ENCODE data around the gene C1orf105. TPM values are rescaled to one million over a fixed set of nuclear protein-coding genes. Genes with fewer than 3 reads are reported as not detected.

The C1orf105 gene
- total RNA-seq, 6 donors from 2014 or later = not detected

GRCh38 chr1:172457479-172458130, 37.1 kb downstream of the C1orf105 start:
- Histone ChIP-seq H3K27ac (no peak overlapping the region), H3K9me3 (no peaks in the 10 kb centered on the region), H3K36me3 (no peaks in the 10 kb centered on the region), H3K4me3 (no peak overlapping the region), H3K27me3 (no peaks in the 10 kb centered on the region), H3K4me1 (no peaks in the 10 kb centered on the region)
- WGBS, 2 donors = 90 to 92% methylated on average over 1 of the region's 1 CpG
- DNase-seq = no peak
- no peak for ATAC-seq (ENCODE audit: low FRiP score in 2 of 2)
- TF ChIP-seq POLR2A (IDR thresholded peaks at IDR 0.05) (no peak), POLR2AphosphoS5 (IDR thresholded peaks at IDR 0.05) (no peak), CTCF (IDR thresholded peaks at IDR 0.05) (no peak)

GRCh38 chr1:172460177-172460576, 39.7 kb downstream of the C1orf105 start:
- no peaks in the 10 kb centered on the region for H3K4me1 ChIP-seq
- ATAC-seq (ENCODE audit: low FRiP score in 2 of 2) (no peak), DNase-seq (no peak)
- no peaks in the 10 kb centered on the region for H3K36me3 ChIP-seq
- 94 to 97% methylated on average over 1 of the region's 1 CpG for WGBS, 2 donors
- H3K27me3 ChIP-seq = no peaks in the 10 kb centered on the region
- no peak overlapping the region for H3K27ac ChIP-seq
- H3K9me3 ChIP-seq = no peaks in the 10 kb centered on the region
- TF ChIP-seq EP300 (IDR thresholded peaks at IDR 0.05) = no peak
- TF ChIP-seq POLR2A (IDR thresholded peaks at IDR 0.05) = no peak
- no peak for TF ChIP-seq POLR2AphosphoS5 (IDR thresholded peaks at IDR 0.05)
- TF ChIP-seq CTCF (IDR thresholded peaks at IDR 0.05) = no peak
- H3K4me3 ChIP-seq = no peak overlapping the region

GRCh38 chr1:172460887-172461315, 40.4 kb downstream of the C1orf105 start:
- TF ChIP-seq POLR2AphosphoS5 (IDR thresholded peaks at IDR 0.05) = no peak
- no peak for TF ChIP-seq EP300 (IDR thresholded peaks at IDR 0.05)
- no peak for TF ChIP-seq POLR2A (IDR thresholded peaks at IDR 0.05)
- TF ChIP-seq CTCF (IDR thresholded peaks at IDR 0.05) = no peak
- no peaks in the 10 kb centered on the region for H3K9me3 ChIP-seq
- no peak overlapping the region for H3K27ac ChIP-seq
- no peaks in the 10 kb centered on the region for H3K4me1 ChIP-seq
- no peaks in the 10 kb centered on the region for H3K27me3 ChIP-seq
- ATAC-seq (ENCODE audit: low FRiP score in 2 of 2) = no peak
- no peak for DNase-seq
- no peak overlapping the region for H3K4me3 ChIP-seq
- H3K36me3 ChIP-seq = no peaks in the 10 kb centered on the region
- 41 to 59% methylated on average over 1 of the region's 1 CpG for WGBS, 2 donors

GRCh38 chr1:172465617-172466016, 45.1 kb downstream of the C1orf105 start:
- H3K27me3 ChIP-seq = no peaks in the 10 kb centered on the region
- no peak for DNase-seq
- H3K4me1 ChIP-seq = no peaks in the 10 kb centered on the region
- H3K9me3 ChIP-seq = no peaks in the 10 kb centered on the region
- no peak overlapping the region for H3K27ac ChIP-seq
- TF ChIP-seq POLR2A (IDR thresholded peaks at IDR 0.05) (no peak), EP300 (IDR thresholded peaks at IDR 0.05) (no peak), CTCF (IDR thresholded peaks at IDR 0.05) (no peak)
- H3K4me3 ChIP-seq = no peak overlapping the region
- no peak for ATAC-seq (ENCODE audit: low FRiP score in 2 of 2)
- 83 to 86% methylated on average over 1 of the region's 1 CpG for whole genome bisulfite sequencing, 2 donors
- no peaks in the 10 kb centered on the region for H3K36me3 ChIP-seq

GRCh38 chr1:172466795-172467407, 46.4 kb downstream of the C1orf105 start:
- TF ChIP-seq EP300 (IDR thresholded peaks at IDR 0.05) (no peak), POLR2AphosphoS5 (IDR thresholded peaks at IDR 0.05) (no peak), POLR2A (IDR thresholded peaks at IDR 0.05) (no peak), CTCF (IDR thresholded peaks at IDR 0.05) (no peak)
- no peaks in the 10 kb centered on the region for H3K27me3 ChIP-seq
- DNase-seq = no peak
- H3K27ac ChIP-seq = no peak overlapping the region
- H3K9me3 ChIP-seq = no peaks in the 10 kb centered on the region
- no peaks in the 10 kb centered on the region for H3K36me3 ChIP-seq
- H3K4me1 ChIP-seq = no peaks in the 10 kb centered on the region
- no peak for ATAC-seq (ENCODE audit: low FRiP score in 2 of 2)
- 92 to 100% methylated on average over 3 of the region's 3 CpGs for WGBS, 2 donors
- no peak overlapping the region for H3K4me3 ChIP-seq

Data from upper lobe of left lung (tissue), 6 donors.